Lower leg skin (tissue), 3 donors: ENCODE measurements around the gene KIAA0513.

Experiments used
- POLR2A ChIP-seq, 2 donors: fragments of 450-650 bp; IDR thresholded peaks; one replicate each; pipeline ENCODE4 v1.6.1; 2016 to 2017; ENCODE audit warnings: antibody characterized with exemption in 2 of 2, mild to moderate bottlenecking in 1 of 2, moderate library complexity in 1 of 2
- TF ChIP-seq, protein P1 (sequence below), 3 donors: fragments of 450-650 bp; IDR thresholded peaks; one replicate each; pipeline ENCODE4 v1.5.1; 2016; ENCODE audit warnings: antibody characterized with exemption in 3 of 3, mild to moderate bottlenecking in 3 of 3, moderate library complexity in 2 of 3

DNA sequence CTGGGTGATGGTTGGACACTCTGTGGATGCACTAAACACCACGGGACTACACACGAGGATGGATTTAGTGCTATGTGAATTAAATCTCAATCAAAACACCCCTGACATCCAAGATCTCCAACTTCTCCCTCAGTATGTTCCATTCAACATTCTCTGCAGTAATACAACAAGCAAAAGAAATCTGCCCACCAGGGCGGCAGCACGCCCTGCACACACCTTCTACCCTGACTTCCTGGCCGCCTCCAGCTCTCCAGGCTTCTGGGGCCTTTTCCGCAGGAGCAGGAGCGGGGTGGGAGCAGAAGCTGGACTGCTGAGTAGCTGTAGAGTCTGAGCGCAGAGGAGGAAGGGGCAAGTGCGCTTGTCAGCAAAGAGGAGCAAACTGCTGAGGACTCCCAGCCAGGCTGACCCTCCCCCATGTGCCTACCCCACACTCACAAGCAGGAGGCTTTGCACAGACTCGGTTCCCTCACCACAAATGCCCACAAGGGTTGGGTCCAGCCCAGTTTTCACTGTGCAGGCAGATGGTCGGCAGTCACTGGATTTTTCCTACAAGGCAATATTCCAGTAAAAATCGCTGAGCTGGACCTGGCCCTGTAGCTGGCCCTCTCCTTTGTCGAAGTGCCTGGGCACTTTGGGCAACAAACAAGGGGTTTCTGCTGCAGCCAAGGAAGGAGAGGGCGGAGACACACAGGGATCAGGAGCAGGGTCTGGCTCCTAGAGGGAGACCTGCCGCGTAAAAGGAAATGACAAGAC is 39.1 kb upstream of the KIAA0513 start:
- TF ChIP-seq POLR2A (IDR thresholded peaks at IDR 0.05), result no peak
- TF ChIP-seq, protein P1, sequence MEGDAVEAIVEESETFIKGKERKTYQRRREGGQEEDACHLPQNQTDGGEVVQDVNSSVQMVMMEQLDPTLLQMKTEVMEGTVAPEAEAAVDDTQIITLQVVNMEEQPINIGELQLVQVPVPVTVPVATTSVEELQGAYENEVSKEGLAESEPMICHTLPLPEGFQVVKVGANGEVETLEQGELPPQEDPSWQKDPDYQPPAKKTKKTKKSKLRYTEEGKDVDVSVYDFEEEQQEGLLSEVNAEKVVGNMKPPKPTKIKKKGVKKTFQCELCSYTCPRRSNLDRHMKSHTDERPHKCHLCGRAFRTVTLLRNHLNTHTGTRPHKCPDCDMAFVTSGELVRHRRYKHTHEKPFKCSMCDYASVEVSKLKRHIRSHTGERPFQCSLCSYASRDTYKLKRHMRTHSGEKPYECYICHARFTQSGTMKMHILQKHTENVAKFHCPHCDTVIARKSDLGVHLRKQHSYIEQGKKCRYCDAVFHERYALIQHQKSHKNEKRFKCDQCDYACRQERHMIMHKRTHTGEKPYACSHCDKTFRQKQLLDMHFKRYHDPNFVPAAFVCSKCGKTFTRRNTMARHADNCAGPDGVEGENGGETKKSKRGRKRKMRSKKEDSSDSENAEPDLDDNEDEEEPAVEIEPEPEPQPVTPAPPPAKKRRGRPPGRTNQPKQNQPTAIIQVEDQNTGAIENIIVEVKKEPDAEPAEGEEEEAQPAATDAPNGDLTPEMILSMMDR (IDR thresholded peaks at IDR 0.05), result no peak
